ENCODE measurements around the gene C6orf136. TPM values are rescaled to one million over a fixed set of nuclear protein-coding genes. Genes with fewer than 3 reads are reported as not detected.

Gene C6orf136
- total RNA-seq, 4 donors from 2014 or later, result 13.4 to 31.7 (median 23.8) TPM

GRCh38 chr6:30640481-30640880 is 6.5 kb upstream of the C6orf136 start:
- H3K27ac ChIP-seq, result no peak overlapping the region
- TF ChIP-seq POLR2A (IDR thresholded peaks at IDR 0.05) (no peak), CTCF (IDR thresholded peaks at IDR 0.05) (no peak)
- intact Hi-C loops (cut with DNase I), result no loop called here
- no peaks in the 10 kb centered on the region for H3K9me3 ChIP-seq
- H3K27me3 ChIP-seq, result no peaks in the 10 kb centered on the region
- DNase-seq, result no peak
- H3K36me3 ChIP-seq, result no peaks in the 10 kb centered on the region
- H3K4me3 ChIP-seq (replicated peaks in 1 of 3), result no peak overlapping the region
- no peaks in the 10 kb centered on the region for H3K4me1 ChIP-seq
- 83 to 92% methylated on average over 10 of the region's 10 CpGs for WGBS, 2 donors

- intact Hi-C loops (cut with DNase I), result no loop called here
- DNase-seq, result no peak
- Histone ChIP-seq H3K27ac (no peak overlapping the region), H3K27me3 (no peaks in the 10 kb centered on the region), H3K4me3 (replicated peaks in 1 of 3) (no peak overlapping the region), H3K9me3 (no peaks in the 10 kb centered on the region), H3K36me3 (no peaks in the 10 kb centered on the region), H3K4me1 (peaks cover 0 to 3% of the 10 kb centered on the region in 2 donors)
- WGBS, 2 donors, result 88 to 100% methylated on average over 1 of the region's 1 CpG
- TF ChIP-seq POLR2A (IDR thresholded peaks at IDR 0.05) (no peak), CTCF (IDR thresholded peaks at IDR 0.05) (no peak)
Measured at GRCh38 chr6:30641048-30641447, 5.9 kb upstream of the C6orf136 start.

GRCh38 chr6:30643656-30644055 is 3.3 kb upstream of the C6orf136 start:
- intact Hi-C loops (cut with DNase I), result no loop called here
- peaks cover 6 to 11% of the 10 kb centered on the region in 2 donors for H3K4me1 ChIP-seq
- H3K36me3 ChIP-seq, result no peaks in the 10 kb centered on the region
- H3K9me3 ChIP-seq, result no peaks in the 10 kb centered on the region
- no peak overlapping the region for H3K4me3 ChIP-seq (replicated peaks in 1 of 3)
- 94 to 98% methylated on average over 2 of the region's 2 CpGs for WGBS, 2 donors
- no peak for TF ChIP-seq CTCF (IDR thresholded peaks at IDR 0.05)
- TF ChIP-seq POLR2A (IDR thresholded peaks at IDR 0.05), result no peak
- H3K27me3 ChIP-seq, result no peaks in the 10 kb centered on the region
- no peak overlapping the region for H3K27ac ChIP-seq
- DNase-seq, result no peak

- WGBS, 2 donors, result 83 to 93% methylated on average over 5 of the region's 5 CpGs
- intact Hi-C loops (cut with DNase I), result no loop called here
- no peak overlapping the region for H3K4me3 ChIP-seq (replicated peaks in 1 of 3)
- H3K27ac ChIP-seq, result no peak overlapping the region
- H3K36me3 ChIP-seq, result no peaks in the 10 kb centered on the region
- peaks cover 6 to 18% of the 10 kb centered on the region in 2 donors for H3K4me1 ChIP-seq
- no peaks in the 10 kb centered on the region for H3K27me3 ChIP-seq
- DNase-seq, result no peak
- no peaks in the 10 kb centered on the region for H3K9me3 ChIP-seq
- TF ChIP-seq CTCF (IDR thresholded peaks at IDR 0.05), result no peak
- TF ChIP-seq POLR2A (IDR thresholded peaks at IDR 0.05), result no peak
Measured at GRCh38 chr6:30644769-30645168, 2.2 kb upstream of the C6orf136 start.

- no peaks in the 10 kb centered on the region for H3K27me3 ChIP-seq
- no peaks in the 10 kb centered on the region for H3K9me3 ChIP-seq
- intact Hi-C loops (cut with DNase I), result no loop called here
- H3K4me1 ChIP-seq, result peaks cover 6 to 18% of the 10 kb centered on the region in 2 donors
- 47 to 66% methylated on average over 1 of the region's 1 CpG for WGBS, 2 donors
- H3K36me3 ChIP-seq, result peaks cover 0 to 4% of the 10 kb centered on the region in 2 donors
- H3K27ac ChIP-seq, result no peak overlapping the region
- no peak for DNase-seq
- no peak overlapping the region for H3K4me3 ChIP-seq (replicated peaks in 1 of 3)
- TF ChIP-seq CTCF (IDR thresholded peaks at IDR 0.05) (no peak), POLR2A (IDR thresholded peaks at IDR 0.05) (no peak)
Measured at GRCh38 chr6:30645989-30646388, 944 bp upstream of the C6orf136 start.

All from thyroid gland (tissue), 4 donors.